ENCODE measurements around the gene SVOP.
"Not testable (repeated sequence)": the region's sequence is repeated elsewhere in the genome, so short reads cannot be mapped to it uniquely, and the experiment has no call there.

The SVOP gene

GRCh38 chr12:109033239-109034196, 12.7 kb upstream of the SVOP start:
- DNase-seq (ENCODE audit: low spot score), result no peak

- DNase-seq (ENCODE audit: low spot score), result no peak
These were observed 8.5 kb upstream of the SVOP start for GRCh38 chr12:109029411-109029810.

GRCh38 chr12:109028624-109029023, 7.8 kb upstream of the SVOP start:
- DNase-seq (ENCODE audit: low spot score), result not testable (repeated sequence)

GRCh38 chr12:109027767-109028166, 6.9 kb upstream of the SVOP start:
- no peak for DNase-seq (ENCODE audit: low spot score)

GRCh38 chr12:109020146-109020795, 597 bp downstream of the SVOP start:
- no peak for DNase-seq (ENCODE audit: low spot score)

- no peak for DNase-seq (ENCODE audit: low spot score)
These were observed 2.6 kb downstream of the SVOP start for GRCh38 chr12:109018296-109018695.

GRCh38 chr12:109016978-109017377, 3.9 kb downstream of the SVOP start:
- DNase-seq (ENCODE audit: low spot score), result no peak

GRCh38 chr12:109016016-109016415, 4.9 kb downstream of the SVOP start:
- no peak for DNase-seq (ENCODE audit: low spot score)

- DNase-seq (ENCODE audit: low spot score), result no peak
These were observed 5.7 kb downstream of the SVOP start for GRCh38 chr12:109014984-109015765.

GRCh38 chr12:109010259-109010658, 10.6 kb downstream of the SVOP start:
- DNase-seq (ENCODE audit: low spot score), result no peak

GRCh38 chr12:109009766-109010165, 11.1 kb downstream of the SVOP start:
- DNase-seq (ENCODE audit: low spot score), result no peak

- DNase-seq (ENCODE audit: low spot score), result no peak
These were observed 16.9 kb downstream of the SVOP start for GRCh38 chr12:109004017-109004416.

- no peak for DNase-seq (ENCODE audit: low spot score)
These were observed 24.5 kb downstream of the SVOP start for GRCh38 chr12:108996320-108996719.

- DNase-seq (ENCODE audit: low spot score), result no peak
These were observed 25.4 kb downstream of the SVOP start for GRCh38 chr12:108995370-108995992.

GRCh38 chr12:108990103-108990502, 30.8 kb downstream of the SVOP start:
- not testable (repeated sequence) for DNase-seq (ENCODE audit: low spot score)

GRCh38 chr12:108989376-108989775, 31.5 kb downstream of the SVOP start:
- DNase-seq (ENCODE audit: low spot score), result no peak

- no peak for DNase-seq (ENCODE audit: low spot score)
These were observed 35.1 kb downstream of the SVOP start for GRCh38 chr12:108985750-108986149.

- no peak for DNase-seq (ENCODE audit: low spot score)
These were observed 37.6 kb downstream of the SVOP start for GRCh38 chr12:108983227-108983626.

GRCh38 chr12:108982621-108983219, 38.1 kb downstream of the SVOP start:
- DNase-seq (ENCODE audit: low spot score), result no peak

GRCh38 chr12:108981835-108982234, 39.0 kb downstream of the SVOP start:
- no peak for DNase-seq (ENCODE audit: low spot score)

GRCh38 chr12:108980831-108981618, 39.8 kb downstream of the SVOP start:
- DNase-seq (ENCODE audit: low spot score), result no peak
